Measurements from ENCODE around the gene OR5D14.

GRCh38 chr11:55806248-55806647 lies 10.9 kb downstream of the OR5D14 start:
- TF ChIP-seq CTCF (IDR thresholded peaks at IDR 0.05): no peak
- TF ChIP-seq POLR2A (IDR thresholded peaks at IDR 0.05): no peak
